Right lobe of liver (tissue), 6 donors: ENCODE data around the gene USP6NL. TPM values are rescaled to one million over a fixed set of nuclear protein-coding genes. Genes with fewer than 3 reads are reported as not detected.
A peak's percentile ranks its signal among the peaks of the same experiment; 100 is the strongest.

Experiments used
- ATAC-seq, 4 donors: fragments of 200-7000 bp; cut with Tn5 transposase; one replicate each; pipeline ENCODE4 v1.9.1; 2020; ENCODE audit warnings: mild to moderate bottlenecking in 4 of 4, moderate library complexity in 4 of 4
- DNase-seq, 3 donors: peaks; one replicate each; pipeline ENCODE4 v3.0.0-alpha.2; 2020
- H3K27ac ChIP-seq, 3 donors: fragments of 200-600 bp; one replicate each; pipeline ENCODE4 v1.8.0; 2022
- H3K27me3 ChIP-seq, 2 donors: fragments of 200-600 bp; one replicate each; pipeline ENCODE4 v1.8.0; 2022
- H3K36me3 ChIP-seq, 4 donors: fragments of 200-600 bp; sonication (generic) in 1 of 4; one replicate each; pipeline versions ENCODE4 v1.5.1 to v1.8.0; 2017 to 2022; ENCODE audit warnings: control low read depth in 1 of 4
- H3K4me1 ChIP-seq, 4 donors: fragments of 200-600 bp; sonication (generic) in 1 of 4; one replicate each; pipeline versions ENCODE4 v1.5.1 to v1.8.0; 2017 to 2022; ENCODE audit warnings: control low read depth in 1 of 4
- H3K4me3 ChIP-seq, 3 donors: fragments of 200-600 bp; one replicate each; pipeline ENCODE4 v1.8.0; 2022
- H3K9me3 ChIP-seq, 4 donors: fragments of 200-600 bp; sonication (generic) in 1 of 4; one replicate each; pipeline versions ENCODE4 v1.5.1 to v1.8.0; 2017 to 2022; ENCODE audit warnings: control low read depth in 1 of 4
- CTCF ChIP-seq, 4 donors: fragments of 200-600 bp in 3 of 4; fragments of 450-650 bp in 1 of 4; IDR thresholded peaks; one replicate each; pipeline versions ENCODE4 v1.5.1 to v1.8.0; 2016 to 2022; ENCODE audit warnings: antibody characterized with exemption in 4 of 4, mild to moderate bottlenecking in 2 of 4
- POLR2A ChIP-seq: fragments of 450-650 bp; IDR thresholded peaks from one replicate; pipeline ENCODE4 v1.6.1; 2017; ENCODE audit warnings: antibody characterized with exemption, mild to moderate bottlenecking
- WGBS: methylation state at CpG from one replicate; pipeline ENCODE4 v1.1.6; 2018; ENCODE audit warnings: low coverage, low lambda C conversion rate; ENCODE audit not compliant: insufficient coverage; ENCODE audit errors: missing lambda C conversion rate; 5-methylcytosine and 5-hydroxymethylcytosine counted together
- intact Hi-C, 2 donors: fragments of 100-400 bp; cut with DNase I; formaldehyde crosslinking; loops; one replicate each; pipeline versions ENCODE4 v1.11.2 to v1.14.1; 2022
- total RNA-seq, 6 experiments: library from RNA; depleted of rRNA in 2 of 6; stranded (reverse); fragments of >200 nt in 2 of 6; fragmentation: NEBNext Ultra II Directional in 3 of 6; extraction: Animal tissue kit (Norgen Biotek cat#: 25700) in 3 of 6; gene quantifications; one replicate each; pipeline versions ENCODE4 v1.1.0 to v1.2.4, GENCODE V29; 2016 to 2023
- donor health status: DM: no; HTN: yes; CAD: no.
- donor health status: DM: no; HTN: no; CAD: no.
- donor health status: DM: no; HTN: no; CAD: no.
- donor health status: DM: no; HTN: yes; CAD: no.
- donor health status: DM: no; HTN: yes; CAD: no.

USP6NL gene
- total RNA-seq, 6 experiments from 2014 or later = 8.4 to 15.3 (median 11.5) TPM

GRCh38 chr10:11626071-11626470 lies 14.6 kb upstream of the USP6NL start:
- DNase-seq (no peak), ATAC-seq (peak in 1 of 4 donors; percentile 28)
- no peak for TF ChIP-seq CTCF (IDR thresholded peaks at IDR 0.05)
- no peak for TF ChIP-seq POLR2A
- Histone ChIP-seq H3K36me3 (no peaks in the 10 kb centered on the region), H3K4me3 (no peak overlapping the region), H3K9me3 (no peaks in the 10 kb centered on the region), H3K27ac (no peak overlapping the region), H3K27me3 (no peaks in the 10 kb centered on the region), H3K4me1 (no peaks in the 10 kb centered on the region)
- intact Hi-C loops = no loop called here
- WGBS = no CpG with 5 or more reads among the region's 3 CpGs

DNA sequence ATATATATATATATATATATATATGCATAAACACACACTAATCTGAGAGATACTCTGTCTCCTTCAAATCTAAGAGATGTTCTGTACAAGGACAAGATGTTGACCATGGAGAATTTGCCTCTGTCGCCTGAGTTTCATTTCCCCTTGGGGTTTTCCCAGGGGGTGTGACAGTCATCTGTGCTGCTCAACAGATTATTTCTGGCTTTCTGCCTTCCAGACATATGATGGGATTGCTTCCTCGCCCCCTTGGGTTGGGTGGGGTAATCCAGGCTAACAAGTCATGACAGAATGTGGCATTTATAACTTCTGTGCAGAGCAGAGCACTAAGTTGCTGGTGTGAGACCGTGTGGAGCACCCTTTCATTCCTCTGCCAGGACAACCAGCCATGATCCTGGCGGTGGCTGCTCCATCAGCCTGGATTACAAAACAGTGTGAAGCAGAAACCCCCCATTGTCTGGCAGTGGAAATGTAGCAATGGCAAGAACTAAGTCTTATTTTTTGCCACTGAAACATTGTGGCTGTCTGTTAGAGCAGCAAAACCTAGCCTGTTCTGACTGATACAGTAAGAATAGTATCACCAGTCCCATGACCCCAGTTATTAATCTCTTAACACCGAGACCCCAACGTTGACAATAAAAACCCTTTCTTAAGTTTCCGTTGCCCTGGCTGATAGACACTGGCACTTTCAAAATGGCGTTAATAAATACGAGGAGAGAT lies 13.7 kb upstream of the USP6NL start:
- intact Hi-C loops = no loop called here
- 82% methylated on average over 8 of the region's 9 CpGs for WGBS

GRCh38 chr10:11617233-11617632 lies 5.8 kb upstream of the USP6NL start:
- DNase-seq (no peak), ATAC-seq (no peak)
- intact Hi-C loops = no loop called here
- Histone ChIP-seq H3K27me3 (no peaks in the 10 kb centered on the region), H3K4me1 (peaks cover 0 to 10% (median 2%) of the 10 kb centered on the region in 4 donors), H3K9me3 (no peaks in the 10 kb centered on the region), H3K27ac (no peak overlapping the region), H3K36me3 (no peaks in the 10 kb centered on the region), H3K4me3 (no peak overlapping the region)
- TF ChIP-seq CTCF (IDR thresholded peaks at IDR 0.05) (no peak), POLR2A (no peak)

More for the DNA sequence above, 13.7 kb upstream of the USP6NL start:
- H3K9me3 ChIP-seq = no peaks in the 10 kb centered on the region
- ATAC-seq = peak; percentile 42 to 72 (median 59)
- no peaks in the 10 kb centered on the region for H3K27me3 ChIP-seq
- TF ChIP-seq CTCF (IDR thresholded peaks at IDR 0.05) (no peak), POLR2A (no peak)
- no peak overlapping the region for H3K4me3 ChIP-seq
- H3K4me1 ChIP-seq = no peaks in the 10 kb centered on the region
- H3K27ac ChIP-seq = no peak overlapping the region
- H3K36me3 ChIP-seq = no peaks in the 10 kb centered on the region
- no peak for DNase-seq

- no peak overlapping the region for H3K4me3 ChIP-seq
- no peak for TF ChIP-seq POLR2A
- TF ChIP-seq CTCF (IDR thresholded peaks at IDR 0.05) = no peak
- DNase-seq (no peak), ATAC-seq (peak in 2 of 4 donors; percentile 9 to 48)
- H3K27ac ChIP-seq = peak overlapping the region in 1 of 3 donors; percentile 19
- H3K36me3 ChIP-seq = no peaks in the 10 kb centered on the region
- H3K27me3 ChIP-seq = no peaks in the 10 kb centered on the region
- peaks cover 0 to 10% (median 2%) of the 10 kb centered on the region in 4 donors for H3K4me1 ChIP-seq
- intact Hi-C loops = no loop called here
- 70% methylated on average over 5 of the region's 5 CpGs for WGBS
- H3K9me3 ChIP-seq = no peaks in the 10 kb centered on the region
These were observed 4.6 kb upstream of the USP6NL start for GRCh38 chr10:11616021-11616420.
